ENCODE data around the gene LDLRAD4.

The LDLRAD4 gene

GRCh38 chr18:13528739-13529392, 310.3 kb downstream of the LDLRAD4 start:
- DNase-seq, result no peak

- DNase-seq, result no peak
Measured at GRCh38 chr18:13530033-13530878, 311.7 kb downstream of the LDLRAD4 start.

- no peak for DNase-seq
Measured at GRCh38 chr18:13530879-13531387, 312.4 kb downstream of the LDLRAD4 start.

- no peak for DNase-seq
Measured at GRCh38 chr18:13531681-13532325, 313.2 kb downstream of the LDLRAD4 start.

- DNase-seq, result no peak
Measured at GRCh38 chr18:13532406-13533075, 314.0 kb downstream of the LDLRAD4 start.

GRCh38 chr18:13534631-13535030, 316.1 kb downstream of the LDLRAD4 start:
- no peak for DNase-seq

GRCh38 chr18:13536578-13536977, 318.0 kb downstream of the LDLRAD4 start:
- no peak for DNase-seq

- DNase-seq, result no peak
Measured at GRCh38 chr18:13537022-13537780, 318.6 kb downstream of the LDLRAD4 start.

GRCh38 chr18:13538630-13539029, 320.1 kb downstream of the LDLRAD4 start:
- no peak for DNase-seq

GRCh38 chr18:13539050-13539449, 320.5 kb downstream of the LDLRAD4 start:
- DNase-seq, result no peak

GRCh38 chr18:13539843-13540476, 321.4 kb downstream of the LDLRAD4 start:
- no peak for DNase-seq

- DNase-seq, result no peak
Measured at GRCh38 chr18:13540477-13541182, 322.1 kb downstream of the LDLRAD4 start.

GRCh38 chr18:13541621-13542519, 323.3 kb downstream of the LDLRAD4 start:
- no peak for DNase-seq

GRCh38 chr18:13542520-13542847, 323.9 kb downstream of the LDLRAD4 start:
- no peak for DNase-seq

GRCh38 chr18:13543144-13543543, 324.6 kb downstream of the LDLRAD4 start:
- no peak for DNase-seq

GRCh38 chr18:13543811-13544732, 325.5 kb downstream of the LDLRAD4 start:
- no peak for DNase-seq

GRCh38 chr18:13544953-13545352, 326.4 kb downstream of the LDLRAD4 start:
- DNase-seq, result no peak

GRCh38 chr18:13545514-13545913, 327.0 kb downstream of the LDLRAD4 start:
- DNase-seq, result no peak

- DNase-seq, result no peak
Measured at GRCh38 chr18:13545955-13546354, 327.4 kb downstream of the LDLRAD4 start.

Measured in cortex of kidney (tissue), 1 donor.